Stomach (tissue), 9 donors: ENCODE results near the gene TAF1B. TPM values are rescaled to one million over a fixed set of nuclear protein-coding genes. Genes with fewer than 3 reads are reported as not detected.
A peak's percentile ranks its signal among the peaks of the same experiment; 100 is the strongest.

Source experiments
- DNase-seq, 2 donors: peaks; one replicate each; pipeline versions ENCODE4 v3.0.0 to v3.0.0-alpha.2; 2013 to 2019
- H3K27ac ChIP-seq, 5 donors: fragments of 200-600 bp in 4 of 5; sonication (generic) in 4 of 5; one replicate each; pipeline ENCODE4 v1.5.1; 2013 to 2019; ENCODE audit warnings: mild to moderate bottlenecking in 1 of 5, moderate library complexity in 1 of 5
- H3K27me3 ChIP-seq, 3 donors: fragments of 200-600 bp; sonication (generic); one replicate each; pipeline ENCODE4 v1.5.1; 2017 to 2019; ENCODE audit warnings: mixed run types in 1 of 3
- H3K36me3 ChIP-seq, 4 donors: fragments of 200-600 bp; sonication (generic); 1 replicate in 3 of 4; 2 replicates in 1 of 4; pipeline ENCODE4 v1.5.1; 2016 to 2019
- H3K4me1 ChIP-seq, 4 donors: fragments of 200-600 bp; sonication (generic); one replicate each; pipeline ENCODE4 v1.5.1; 2016 to 2019
- H3K4me3 ChIP-seq, 4 donors: fragments of 200-600 bp; sonication (generic) in 3 of 4; one replicate each; pipeline ENCODE4 v1.5.1; 2016 to 2019; ENCODE audit warnings: mild to moderate bottlenecking in 1 of 4
- H3K9me3 ChIP-seq, 4 donors: fragments of 200-600 bp; sonication (generic); one replicate each; pipeline ENCODE4 v1.5.1; 2016 to 2019
- CTCF ChIP-seq, 7 experiments: fragments of 450-650 bp in 4 of 7; fragments of 200-600 bp in 3 of 7; sonication (generic) in 3 of 7; IDR thresholded peaks; one replicate each; pipeline ENCODE4 v1.5.1; 2016 to 2019; ENCODE audit warnings: antibody characterized with exemption in 7 of 7, control low read depth in 2 of 7, mild to moderate bottlenecking in 1 of 7
- EP300 ChIP-seq: sonication (generic); formaldehyde crosslinking; IDR thresholded peaks from one replicate; pipeline ENCODE4 v1.6.1; 2017; ENCODE audit warnings: antibody characterized with exemption
- POLR2A ChIP-seq, 4 donors: fragments of 450-650 bp; IDR thresholded peaks; one replicate each; pipeline ENCODE4 v1.6.1; 2016; ENCODE audit warnings: antibody characterized with exemption in 4 of 4, control low read depth in 2 of 4, mild to moderate bottlenecking in 1 of 4, moderate library complexity in 1 of 4
- POLR2AphosphoS5 ChIP-seq, 3 donors: sonication (generic); formaldehyde crosslinking; IDR thresholded peaks; one replicate each; pipeline ENCODE4 v1.6.1; 2016; ENCODE audit warnings: antibody characterized with exemption in 3 of 3
- WGBS, 5 donors: extraction: QIAGEN DNeasy Blood & Tissue Kit in 3 of 5; methylation state at CpG; one replicate each; pipeline versions ENCODE4 v1.1.5 to v1.1.7; 2013 to 2018; 5-methylcytosine and 5-hydroxymethylcytosine counted together
- intact Hi-C: fragments of 100-400 bp; cut with DNase I; formaldehyde crosslinking; loops from one replicate; pipeline ENCODE4 v1.15.1; 2023; ENCODE audit warnings: low total_unique reads
- polyA plus RNA-seq, 3 donors: library from polyadenylated mRNA; stranded (reverse); fragments of 200-250 nt; gene quantifications; one replicate each; pipeline ENCODE4 v1.2.3, GENCODE V29; 2013
- total RNA-seq, 5 donors: library from RNA; depleted of rRNA; stranded (reverse); fragments of >200 nt; gene quantifications; one replicate each; pipeline versions ENCODE4 v1.1.0 to v1.2.3, GENCODE V29; 2014 to 2016
- donor health status: healthy with polysubstance abuse.
- donor health status: Bipolar disorder and iron deficiency.
- donor health status: healthy.

The TAF1B gene
- total and polyA plus RNA-seq, 8 donors: 3.8 to 34.6 (median 6.4) TPM

DNA sequence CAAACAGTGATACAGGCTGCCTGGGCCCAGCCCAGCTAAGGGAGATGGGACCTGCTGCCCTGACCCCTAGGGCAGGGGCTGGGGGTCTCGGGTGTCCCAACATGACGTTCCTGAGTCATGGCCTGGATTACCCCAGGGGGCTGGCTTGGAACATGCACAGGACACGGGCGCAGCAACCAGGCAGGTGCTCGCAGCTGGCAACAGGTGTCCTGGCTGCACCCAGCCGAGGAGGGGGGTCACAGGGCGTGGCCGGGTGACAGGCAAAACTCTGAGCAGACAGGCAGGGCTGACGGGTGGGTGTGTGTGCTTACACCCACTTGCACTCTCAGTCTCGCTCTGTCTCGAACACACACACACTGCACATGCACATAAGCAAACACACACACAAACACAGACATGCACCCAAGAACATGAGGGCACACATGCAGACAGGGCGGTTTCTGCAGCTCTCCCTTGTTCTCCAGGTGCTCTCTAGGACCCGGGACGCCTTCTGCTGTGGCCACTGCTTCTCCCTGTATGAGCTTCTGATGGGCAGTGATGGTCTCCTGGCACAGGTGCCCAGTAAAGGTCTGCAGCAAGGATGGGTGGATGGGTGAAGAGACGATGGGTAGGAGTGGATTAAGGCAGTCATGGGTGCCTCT lies 33.7 kb upstream of the TAF1B start:
- no peaks in the 10 kb centered on the region for H3K9me3 ChIP-seq
- H3K4me1 ChIP-seq: peaks cover 6 to 33% (median 26%) of the 10 kb centered on the region in 4 donors
- no peak overlapping the region for H3K27ac ChIP-seq
- no peaks in the 10 kb centered on the region for H3K36me3 ChIP-seq
- intact Hi-C loops: loop anchor here (10.0 kb wide), 1 partner anchor 245 kb away; no protein-coding TSS in a partner anchor
- H3K4me3 ChIP-seq: no peak overlapping the region
- DNase-seq: peak; percentile 24 to 65
- H3K27me3 ChIP-seq: peaks cover 0 to 4% (median 0%) of the 10 kb centered on the region in 3 donors
- no peak for TF ChIP-seq CTCF (IDR thresholded peaks at IDR 0.05)
- no peak for TF ChIP-seq POLR2AphosphoS5 (IDR thresholded peaks at IDR 0.05)
- no peak for TF ChIP-seq EP300
- TF ChIP-seq POLR2A (IDR thresholded peaks at IDR 0.05): no peak
- 41 to 64% (median 44%) methylated on average over 7 to 15 of the region's 15 CpGs for WGBS, 5 donors

GRCh38 chr2:9811216-9811615 lies 32.1 kb upstream of the TAF1B start:
- peaks cover 0 to 6% (median 0%) of the 10 kb centered on the region in 3 donors for H3K27me3 ChIP-seq
- no peaks in the 10 kb centered on the region for H3K9me3 ChIP-seq
- H3K4me1 ChIP-seq: peaks cover 6 to 34% (median 23%) of the 10 kb centered on the region in 4 donors
- TF ChIP-seq CTCF (IDR thresholded peaks at IDR 0.05): no peak
- no peak for TF ChIP-seq POLR2A (IDR thresholded peaks at IDR 0.05)
- no peak for TF ChIP-seq EP300
- TF ChIP-seq POLR2AphosphoS5 (IDR thresholded peaks at IDR 0.05): no peak
- no peak for DNase-seq
- H3K36me3 ChIP-seq: no peaks in the 10 kb centered on the region
- WGBS, 5 donors: 81 to 88% (median 86%) methylated on average over 5 of the region's 5 CpGs
- H3K4me3 ChIP-seq: no peak overlapping the region
- no peak overlapping the region for H3K27ac ChIP-seq
- intact Hi-C loops: loop anchor here (10.0 kb wide), 1 partner anchor 244 kb away; no protein-coding TSS in a partner anchor

DNA sequence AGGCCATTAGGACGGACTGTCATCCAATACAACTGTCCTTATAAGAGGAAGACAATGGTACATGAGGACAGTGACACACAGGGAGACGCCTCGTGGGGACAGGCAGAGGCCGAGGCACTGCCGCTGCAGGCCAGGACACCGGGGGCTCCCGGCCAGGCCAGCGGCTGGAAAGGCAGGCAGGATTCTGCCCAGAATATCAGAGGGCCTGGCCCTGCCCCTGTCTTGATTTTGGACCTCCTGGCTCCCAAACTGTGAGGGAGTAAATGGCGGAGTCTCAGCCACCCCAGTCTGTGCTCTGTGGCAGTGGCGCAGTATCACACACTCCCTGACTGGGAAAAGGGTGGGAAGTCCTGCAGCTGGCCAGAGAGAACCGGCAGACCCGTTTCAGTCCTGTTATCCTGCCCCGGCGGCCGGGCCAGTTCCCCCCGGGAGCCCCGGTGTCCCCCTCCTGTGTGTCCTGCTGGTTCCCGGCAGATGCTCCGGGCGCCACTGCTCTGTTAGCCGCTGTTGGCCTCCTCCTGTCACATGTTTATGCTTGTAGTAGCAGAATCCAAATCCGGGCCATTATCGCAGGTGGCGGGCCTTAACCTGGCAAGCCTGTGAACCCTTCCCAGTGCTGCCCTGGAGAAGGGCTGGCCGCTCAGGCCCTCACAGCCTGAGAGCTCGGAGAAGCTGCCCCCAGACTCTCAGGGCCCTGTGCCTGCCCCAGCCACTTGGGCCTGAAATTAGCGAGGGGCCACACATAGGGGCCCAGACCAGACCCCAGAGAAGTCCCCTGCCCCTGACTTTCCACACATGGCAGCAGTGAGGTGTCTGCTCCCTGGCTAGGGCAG lies 31.4 kb upstream of the TAF1B start:
- WGBS, 5 donors: 76 to 88% (median 84%) methylated on average over 12 to 27 of the region's 27 CpGs
- no peaks in the 10 kb centered on the region for H3K9me3 ChIP-seq
- peaks cover 6 to 34% (median 23%) of the 10 kb centered on the region in 4 donors for H3K4me1 ChIP-seq
- no peak overlapping the region for H3K27ac ChIP-seq
- H3K27me3 ChIP-seq: peaks cover 0 to 6% (median 0%) of the 10 kb centered on the region in 3 donors
- H3K36me3 ChIP-seq: no peaks in the 10 kb centered on the region
- peak in 1 of 2 donors; percentile 24 for DNase-seq
- TF ChIP-seq POLR2AphosphoS5 (IDR thresholded peaks at IDR 0.05) (no peak), CTCF (IDR thresholded peaks at IDR 0.05) (no peak), POLR2A (IDR thresholded peaks at IDR 0.05) (no peak), EP300 (no peak)
- no peak overlapping the region for H3K4me3 ChIP-seq
- intact Hi-C loops: loop anchor here (10.0 kb wide), 1 partner anchor 243 kb away; no protein-coding TSS in a partner anchor

- H3K36me3 ChIP-seq: no peaks in the 10 kb centered on the region
- H3K27ac ChIP-seq: no peak overlapping the region
- peaks cover 6 to 34% (median 23%) of the 10 kb centered on the region in 4 donors for H3K4me1 ChIP-seq
- H3K9me3 ChIP-seq: no peaks in the 10 kb centered on the region
- TF ChIP-seq CTCF (IDR thresholded peaks at IDR 0.05) (no peak), POLR2A (IDR thresholded peaks at IDR 0.05) (no peak)
- no peak overlapping the region for H3K4me3 ChIP-seq
- DNase-seq: no peak
- H3K27me3 ChIP-seq: peaks cover 0 to 6% (median 0%) of the 10 kb centered on the region in 3 donors
- intact Hi-C loops: loop anchor here (10.0 kb wide), 1 partner anchor 242 kb away; no protein-coding TSS in a partner anchor
- WGBS, 5 donors: 75 to 87% (median 83%) methylated on average over 10 of the region's 10 CpGs
Measured at GRCh38 chr2:9812945-9813311, 30.3 kb upstream of the TAF1B start.
